ENCODE results near the gene ZNF22.

Gene ZNF22

DNA sequence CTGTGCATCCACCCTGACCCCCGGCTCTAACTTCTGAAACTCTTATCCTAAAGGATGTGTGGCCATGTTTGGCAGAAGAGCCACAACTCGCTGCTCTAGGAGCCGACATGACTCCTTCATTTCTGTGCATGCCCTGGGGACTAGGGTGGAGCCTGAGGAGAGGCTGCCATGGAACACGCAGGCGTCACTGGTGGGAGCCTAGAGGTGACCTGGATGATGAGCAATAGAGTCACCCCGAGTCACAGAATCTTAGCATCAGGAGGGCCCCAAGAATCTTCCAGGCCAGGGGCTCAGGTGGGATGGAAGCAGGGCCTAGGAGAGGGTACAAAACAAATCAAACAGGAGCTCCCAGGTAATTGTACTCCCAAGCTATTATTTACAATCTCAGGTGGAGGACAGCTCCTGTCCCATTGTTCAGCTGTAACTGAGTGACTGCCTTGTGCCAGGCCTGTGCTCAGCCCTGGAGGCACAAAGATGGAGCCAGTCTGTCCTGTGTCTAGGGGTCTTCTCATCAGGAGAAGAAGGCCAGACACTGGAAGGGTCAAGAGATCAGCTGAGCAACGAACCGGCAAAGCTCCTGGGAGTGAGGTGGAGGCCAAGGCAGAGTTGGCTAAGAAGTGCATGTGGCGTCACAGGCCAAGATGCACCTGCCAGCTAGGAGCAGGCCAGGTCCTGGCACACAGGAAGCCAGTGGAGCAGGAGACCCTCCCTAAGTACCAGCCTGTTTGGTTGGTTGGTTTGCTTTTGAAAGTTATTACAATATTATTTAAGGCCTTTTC is 5.8 kb upstream of the ZNF22 start:
- H3K27me3 Mint-ChIP-seq, result peaks cover 48% of the 10 kb centered on the region
- CTCF ChIA-PET, result interaction anchor here (0.9 to 1.6 kb wide), 5 partner anchors 15 to 63 kb away, joined by 3 to 8 read pairs (median 3); no protein-coding TSS in a partner anchor
- peaks cover 29% of the 10 kb centered on the region for H3K4me1 Mint-ChIP-seq
- H3K36me3 Mint-ChIP-seq, result peaks cover 3% of the 10 kb centered on the region
- H3K27ac Mint-ChIP-seq, result peak overlapping the region; percentile 53
- no peaks in the 10 kb centered on the region for H3K9me3 Mint-ChIP-seq
- no peak overlapping the region for H3K4me3 Mint-ChIP-seq
- DNase-seq, result no peak

- H3K4me3 Mint-ChIP-seq, result no peak overlapping the region
- H3K9me3 Mint-ChIP-seq, result no peaks in the 10 kb centered on the region
- peaks cover 35% of the 10 kb centered on the region for H3K4me1 Mint-ChIP-seq
- DNase-seq, result no peak
- peaks cover 43% of the 10 kb centered on the region for H3K27me3 Mint-ChIP-seq
- peaks cover 5% of the 10 kb centered on the region for H3K36me3 Mint-ChIP-seq
- CTCF ChIA-PET, result interaction anchor here (0.9 to 1.6 kb wide), 3 partner anchors 20 to 63 kb away, joined by 3 to 8 read pairs (median 4); no protein-coding TSS in a partner anchor
- H3K27ac Mint-ChIP-seq, result peak overlapping the region; percentile 17
These were observed 5.2 kb upstream of the ZNF22 start for GRCh38 chr10:44995581-44995913.

GRCh38 chr10:44995914-44996669 is 4.6 kb upstream of the ZNF22 start:
- DNase-seq, result no peak
- Mint-ChIP-seq H3K36me3 (peaks cover 5% of the 10 kb centered on the region), H3K27ac (peak overlapping the region; percentile 17), H3K4me3 (no peak overlapping the region), H3K9me3 (no peaks in the 10 kb centered on the region), H3K4me1 (peaks cover 37% of the 10 kb centered on the region), H3K27me3 (peaks cover 41% of the 10 kb centered on the region)
- CTCF ChIA-PET, result interaction anchor here (1.6 kb wide), 1 partner anchor 64 kb away, joined by 8 read pairs; no protein-coding TSS in a partner anchor

DNA sequence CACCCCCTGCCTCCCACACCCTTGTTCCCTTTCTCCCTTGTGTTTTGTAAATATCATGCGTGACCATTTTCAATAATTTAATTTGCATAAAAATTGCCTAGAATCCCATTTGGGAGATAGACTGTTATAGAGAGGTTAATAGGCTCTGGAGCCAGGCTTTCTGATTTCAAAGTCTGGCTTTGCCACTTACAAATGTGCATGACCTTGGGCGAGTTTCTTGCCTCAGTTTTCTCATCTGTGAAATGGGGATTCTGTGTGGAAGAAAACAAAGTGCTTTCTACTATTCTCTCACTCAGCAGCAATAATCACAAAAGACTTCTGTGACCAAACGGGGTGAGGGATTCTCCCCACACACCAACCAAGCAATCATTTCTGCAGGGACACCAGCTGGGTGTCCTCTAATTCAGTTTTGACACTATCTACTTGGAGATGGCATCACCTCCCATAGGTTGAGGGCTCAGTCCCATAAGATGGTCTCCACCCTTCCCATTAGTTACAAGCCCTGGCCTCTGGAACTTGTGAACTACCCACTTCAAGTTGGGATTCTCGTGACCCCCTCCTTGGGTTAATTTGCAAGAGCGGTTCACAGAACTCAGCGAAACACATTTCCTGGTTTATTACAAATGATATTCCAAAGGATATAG is 3.5 kb upstream of the ZNF22 start:
- no peak for DNase-seq
- H3K27me3 Mint-ChIP-seq, result peaks cover 38% of the 10 kb centered on the region
- H3K4me1 Mint-ChIP-seq, result peaks cover 44% of the 10 kb centered on the region
- no peak overlapping the region for H3K4me3 Mint-ChIP-seq
- CTCF ChIA-PET, result interaction anchor here (1.3 kb wide), 1 partner anchor 64 kb away, joined by 3 read pairs; no protein-coding TSS in a partner anchor
- peaks cover 9% of the 10 kb centered on the region for H3K36me3 Mint-ChIP-seq
- peaks cover 2% of the 10 kb centered on the region for H3K9me3 Mint-ChIP-seq
- no peak overlapping the region for H3K27ac Mint-ChIP-seq

DNA sequence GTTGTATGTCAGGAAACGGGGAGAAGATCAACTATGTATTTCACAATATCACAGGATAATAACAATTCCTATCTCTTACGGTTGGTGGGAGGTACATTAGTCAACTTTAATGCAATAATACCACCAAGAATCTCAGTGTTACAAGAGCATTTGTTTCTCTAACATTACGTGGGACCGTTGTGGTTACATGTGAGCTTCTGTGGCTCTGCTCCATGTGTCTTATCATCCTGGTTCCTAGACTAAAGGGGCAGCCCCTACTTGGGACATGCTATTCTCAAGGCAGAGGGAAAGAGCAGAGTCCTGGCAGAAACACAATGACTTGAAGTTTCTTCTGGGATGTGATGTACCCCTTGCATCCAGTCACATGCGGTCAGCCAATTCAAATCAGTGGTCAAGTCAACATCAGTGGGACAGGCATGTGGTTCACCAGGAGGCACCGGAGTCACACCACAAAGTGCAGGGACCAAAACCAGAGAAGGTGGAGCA is 2.5 kb upstream of the ZNF22 start:
- no peak for DNase-seq
- Mint-ChIP-seq H3K36me3 (peaks cover 19% of the 10 kb centered on the region), H3K9me3 (peaks cover 9% of the 10 kb centered on the region), H3K27ac (no peak overlapping the region), H3K4me1 (peaks cover 51% of the 10 kb centered on the region), H3K4me3 (no peak overlapping the region), H3K27me3 (peaks cover 30% of the 10 kb centered on the region)
- CTCF ChIA-PET, result interaction anchor here (1.3 kb wide), 1 partner anchor 65 kb away, joined by 3 read pairs; no protein-coding TSS in a partner anchor

GRCh38 chr10:45000138-45000751 is 478 bp upstream of the ZNF22 start:
- H3K4me1 Mint-ChIP-seq, result peaks cover 51% of the 10 kb centered on the region
- peaks cover 38% of the 10 kb centered on the region for H3K36me3 Mint-ChIP-seq
- peaks cover 23% of the 10 kb centered on the region for H3K9me3 Mint-ChIP-seq
- peak overlapping the region; percentile 74 for H3K4me3 Mint-ChIP-seq
- peak overlapping the region; percentile 88 for H3K27ac Mint-ChIP-seq
- CTCF ChIA-PET, result interaction anchor here (1.0 to 1.7 kb wide), 3 partner anchors 21 to 67 kb away, joined by 3 to 4 read pairs (median 3); partner anchors contain the start of gene DEPP1
- peaks cover 20% of the 10 kb centered on the region for H3K27me3 Mint-ChIP-seq
- DNase-seq, result no peak

- H3K9me3 Mint-ChIP-seq, result peaks cover 29% of the 10 kb centered on the region
- H3K4me3 Mint-ChIP-seq, result peak overlapping the region; percentile 88
- CTCF ChIA-PET, result interaction anchor here (0.9 kb wide), 1 partner anchor 69 kb away, joined by 3 read pairs; no protein-coding TSS in a partner anchor
- H3K4me1 Mint-ChIP-seq, result peaks cover 38% of the 10 kb centered on the region
- peaks cover 45% of the 10 kb centered on the region for H3K36me3 Mint-ChIP-seq
- H3K27ac Mint-ChIP-seq, result peak overlapping the region; percentile 84
- peaks cover 28% of the 10 kb centered on the region for H3K27me3 Mint-ChIP-seq
- peak; percentile 67 for DNase-seq
These were observed 842 bp downstream of the ZNF22 start for GRCh38 chr10:45001381-45002148.

GRCh38 chr10:45003432-45004000 is 2.8 kb downstream of the ZNF22 start:
- DNase-seq, result no peak
- Mint-ChIP-seq H3K36me3 (peaks cover 45% of the 10 kb centered on the region), H3K27me3 (peaks cover 22% of the 10 kb centered on the region), H3K4me1 (peaks cover 32% of the 10 kb centered on the region), H3K27ac (no peak overlapping the region), H3K9me3 (peaks cover 29% of the 10 kb centered on the region), H3K4me3 (no peak overlapping the region)
- CTCF ChIA-PET, result interaction anchor here (0.6 to 2.5 kb wide), 2 partner anchors 71 to 418 kb away, joined by 3 to 11 read pairs; no protein-coding TSS in a partner anchor

DNA sequence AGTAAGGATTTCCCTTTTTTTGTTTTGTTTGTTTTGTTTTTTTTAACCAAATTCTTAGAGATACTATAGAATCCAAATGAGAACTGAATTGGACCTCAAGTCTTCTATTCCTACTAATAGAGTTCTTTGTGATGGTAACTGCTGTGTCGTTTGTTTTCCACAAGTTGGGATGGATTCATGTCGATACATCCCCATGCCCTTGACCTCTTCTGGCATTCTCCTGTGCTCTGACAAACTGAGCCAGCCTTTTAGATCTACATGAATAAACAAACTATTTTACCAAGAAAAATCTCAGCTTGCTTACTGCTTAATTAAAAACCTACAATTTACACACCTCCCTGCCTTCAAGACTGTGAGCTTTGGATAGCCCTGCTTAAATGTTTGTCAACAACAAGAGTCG is 3.9 kb downstream of the ZNF22 start:
- CTCF ChIA-PET, result interaction anchor here (2.5 kb wide), 1 partner anchor 72 kb away, joined by 11 read pairs; no protein-coding TSS in a partner anchor
- Mint-ChIP-seq H3K4me3 (no peak overlapping the region), H3K27me3 (peaks cover 15% of the 10 kb centered on the region), H3K4me1 (peaks cover 32% of the 10 kb centered on the region), H3K36me3 (peaks cover 45% of the 10 kb centered on the region), H3K9me3 (peaks cover 29% of the 10 kb centered on the region), H3K27ac (no peak overlapping the region)
- DNase-seq, result no peak

DNA sequence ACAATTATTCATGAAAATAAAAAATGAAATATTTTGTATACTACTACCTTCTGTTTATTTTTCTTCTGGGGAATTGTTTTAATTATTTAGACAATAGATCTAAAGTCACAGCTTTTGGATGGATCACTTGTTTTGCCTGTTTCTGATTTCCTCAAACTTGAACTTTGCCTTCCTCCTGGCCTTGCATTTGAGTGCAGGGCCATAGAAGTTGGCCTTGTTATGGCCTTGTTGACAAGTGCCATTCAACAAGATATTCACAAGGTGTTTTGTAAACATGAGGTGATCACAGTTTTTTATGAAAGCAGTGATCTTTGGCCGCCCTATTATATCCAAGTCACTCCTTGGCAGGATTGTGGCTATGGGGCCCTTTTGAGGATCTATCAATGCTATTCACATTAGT is 4.6 kb downstream of the ZNF22 start:
- H3K36me3 Mint-ChIP-seq, result peaks cover 40% of the 10 kb centered on the region
- no peak for DNase-seq
- H3K27me3 Mint-ChIP-seq, result peaks cover 15% of the 10 kb centered on the region
- peaks cover 26% of the 10 kb centered on the region for H3K4me1 Mint-ChIP-seq
- no peak overlapping the region for H3K27ac Mint-ChIP-seq
- no peak overlapping the region for H3K4me3 Mint-ChIP-seq
- H3K9me3 Mint-ChIP-seq, result peaks cover 29% of the 10 kb centered on the region
- CTCF ChIA-PET, result no interaction called here

DNA sequence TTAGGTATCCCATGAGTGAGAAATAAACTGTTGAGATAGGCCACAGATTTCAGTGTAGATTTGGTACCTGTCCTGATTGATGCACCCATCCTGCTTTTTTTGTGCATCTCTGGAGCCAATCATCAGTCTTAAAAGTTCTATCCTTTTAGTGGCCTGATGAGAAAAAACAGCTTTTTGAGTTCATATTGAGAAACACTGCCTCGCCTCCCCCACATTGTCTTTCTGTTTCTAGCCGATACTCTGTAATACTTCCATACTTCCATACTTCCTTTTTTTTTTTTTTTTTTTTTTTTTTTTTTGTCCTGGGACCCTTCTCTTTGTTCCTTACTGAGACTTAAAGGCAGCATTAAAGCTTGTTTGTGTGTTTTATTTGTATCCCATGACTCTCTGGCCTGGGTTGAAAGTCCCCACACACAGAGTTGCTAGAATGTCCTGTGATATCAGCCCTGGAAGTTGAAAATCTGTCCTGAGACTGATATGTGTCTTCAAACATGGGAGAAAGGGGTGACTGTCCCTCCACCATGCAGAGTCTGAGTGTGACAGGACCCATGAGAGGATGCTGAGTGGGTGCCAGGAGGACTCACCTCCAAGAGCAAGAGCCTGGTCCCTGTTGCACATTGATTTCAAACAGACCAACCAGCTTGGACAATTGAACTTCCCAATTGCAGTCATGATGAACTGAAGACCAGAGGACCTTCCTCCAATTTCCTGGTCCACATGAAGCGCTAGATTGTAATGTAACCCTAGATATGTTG is 5.7 kb downstream of the ZNF22 start:
- Mint-ChIP-seq H3K4me1 (peaks cover 20% of the 10 kb centered on the region), H3K9me3 (peaks cover 29% of the 10 kb centered on the region), H3K36me3 (peaks cover 40% of the 10 kb centered on the region), H3K27ac (no peak overlapping the region), H3K4me3 (no peak overlapping the region), H3K27me3 (peaks cover 11% of the 10 kb centered on the region)
- CTCF ChIA-PET, result interaction anchor here (1.7 kb wide), 1 partner anchor 74 kb away, joined by 6 read pairs; no protein-coding TSS in a partner anchor
- no peak for DNase-seq

- Mint-ChIP-seq H3K9me3 (peaks cover 15% of the 10 kb centered on the region), H3K27ac (no peak overlapping the region), H3K27me3 (peaks cover 11% of the 10 kb centered on the region), H3K4me1 (peaks cover 3% of the 10 kb centered on the region), H3K4me3 (no peak overlapping the region), H3K36me3 (peaks cover 22% of the 10 kb centered on the region)
- CTCF ChIA-PET, result interaction anchor here (0.9 to 1.0 kb wide), 2 partner anchors 28 to 33 kb away, joined by 3 read pairs; no protein-coding TSS in a partner anchor
- DNase-seq, result peak; percentile 28
These were observed 7.9 kb downstream of the ZNF22 start for GRCh38 chr10:45008524-45009161.
